ENCODE data around the gene FCRL2. TPM values are rescaled to one million over a fixed set of nuclear protein-coding genes. Genes with fewer than 3 reads are reported as not detected.

FCRL2 gene
- total RNA-seq, 1 experiment from 2014 or later = not detected

- no peak for TF ChIP-seq FOXP4 (CRISPR knock-in tag; IDR thresholded peaks at IDR 0.05)
- TF ChIP-seq MYBL2 (CRISPR knock-in tag; IDR thresholded peaks at IDR 0.05) = no peak
- no peak for TF ChIP-seq NR1H2 (CRISPR knock-in tag; IDR thresholded peaks at IDR 0.05)
- TF ChIP-seq, protein P1, sequence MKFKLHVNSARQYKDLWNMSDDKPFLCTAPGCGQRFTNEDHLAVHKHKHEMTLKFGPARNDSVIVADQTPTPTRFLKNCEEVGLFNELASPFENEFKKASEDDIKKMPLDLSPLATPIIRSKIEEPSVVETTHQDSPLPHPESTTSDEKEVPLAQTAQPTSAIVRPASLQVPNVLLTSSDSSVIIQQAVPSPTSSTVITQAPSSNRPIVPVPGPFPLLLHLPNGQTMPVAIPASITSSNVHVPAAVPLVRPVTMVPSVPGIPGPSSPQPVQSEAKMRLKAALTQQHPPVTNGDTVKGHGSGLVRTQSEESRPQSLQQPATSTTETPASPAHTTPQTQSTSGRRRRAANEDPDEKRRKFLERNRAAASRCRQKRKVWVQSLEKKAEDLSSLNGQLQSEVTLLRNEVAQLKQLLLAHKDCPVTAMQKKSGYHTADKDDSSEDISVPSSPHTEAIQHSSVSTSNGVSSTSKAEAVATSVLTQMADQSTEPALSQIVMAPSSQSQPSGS (CRISPR knock-in tag; IDR thresholded peaks at IDR 0.05; ENCODE audit: borderline replicate concordance, low read depth) = no peak
- TF ChIP-seq ATF1 (CRISPR knock-in tag; IDR thresholded peaks at IDR 0.05) = no peak
- TF ChIP-seq E2F1 (CRISPR knock-in tag; IDR thresholded peaks at IDR 0.05) = no peak
- TF ChIP-seq, protein P2, sequence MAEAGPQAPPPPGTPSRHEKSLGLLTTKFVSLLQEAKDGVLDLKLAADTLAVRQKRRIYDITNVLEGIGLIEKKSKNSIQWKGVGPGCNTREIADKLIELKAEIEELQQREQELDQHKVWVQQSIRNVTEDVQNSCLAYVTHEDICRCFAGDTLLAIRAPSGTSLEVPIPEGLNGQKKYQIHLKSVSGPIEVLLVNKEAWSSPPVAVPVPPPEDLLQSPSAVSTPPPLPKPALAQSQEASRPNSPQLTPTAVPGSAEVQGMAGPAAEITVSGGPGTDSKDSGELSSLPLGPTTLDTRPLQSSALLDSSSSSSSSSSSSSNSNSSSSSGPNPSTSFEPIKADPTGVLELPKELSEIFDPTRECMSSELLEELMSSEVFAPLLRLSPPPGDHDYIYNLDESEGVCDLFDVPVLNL (CRISPR knock-in tag; IDR thresholded peaks at IDR 0.05; ENCODE audit: borderline replicate concordance, low read depth) = no peak
- TF ChIP-seq ZBTB21 (CRISPR knock-in tag; IDR thresholded peaks at IDR 0.05; ENCODE audit: borderline replicate concordance) = no peak
- no peak for TF ChIP-seq JUN (CRISPR knock-in tag; IDR thresholded peaks at IDR 0.05)
- no peak for TF ChIP-seq NR2C2 (CRISPR knock-in tag; IDR thresholded peaks at IDR 0.05)
Measured at GRCh38 chr1:157784801-157785200, 7.9 kb upstream of the FCRL2 start (continued).

GRCh38 chr1:157782931-157783330 is 6.0 kb upstream of the FCRL2 start:
- DNase-seq (ENCODE audit: low spot score) (no peak), ATAC-seq (no peak)
- CTCF ChIA-PET = interaction anchor here (1.0 to 1.3 kb wide), 3 partner anchors 92 to 203 kb away, joined by 3 to 5 read pairs (median 5); no protein-coding TSS in a partner anchor
- Mint-ChIP-seq H3K9me3 (0 out of 2 replicates have a peak, but pooled peaks cover 9% of the 10 kb centered on the region), H3K4me1 (peaks cover 11% of the 10 kb centered on the region), H3K36me3 (no peaks in the 10 kb centered on the region), H3K27ac (no peak overlapping the region), H3K4me3 (no peak overlapping the region), H3K27me3 (ENCODE audit: low read depth) (no peaks in the 10 kb centered on the region)
- no peak for TF ChIP-seq IRF2 (CRISPR knock-in tag; IDR thresholded peaks at IDR 0.05; ENCODE audit: borderline replicate concordance, low read depth)
- TF ChIP-seq, protein P2 (CRISPR knock-in tag; IDR thresholded peaks at IDR 0.05; ENCODE audit: borderline replicate concordance, low read depth) = no peak
- no peak for TF ChIP-seq SMAD4 (CRISPR knock-in tag; IDR thresholded peaks at IDR 0.05)
- no peak for TF ChIP-seq NFATC4 (CRISPR knock-in tag; IDR thresholded peaks at IDR 0.05)
- POLR2A ChIA-PET = no interaction called here

DNA sequence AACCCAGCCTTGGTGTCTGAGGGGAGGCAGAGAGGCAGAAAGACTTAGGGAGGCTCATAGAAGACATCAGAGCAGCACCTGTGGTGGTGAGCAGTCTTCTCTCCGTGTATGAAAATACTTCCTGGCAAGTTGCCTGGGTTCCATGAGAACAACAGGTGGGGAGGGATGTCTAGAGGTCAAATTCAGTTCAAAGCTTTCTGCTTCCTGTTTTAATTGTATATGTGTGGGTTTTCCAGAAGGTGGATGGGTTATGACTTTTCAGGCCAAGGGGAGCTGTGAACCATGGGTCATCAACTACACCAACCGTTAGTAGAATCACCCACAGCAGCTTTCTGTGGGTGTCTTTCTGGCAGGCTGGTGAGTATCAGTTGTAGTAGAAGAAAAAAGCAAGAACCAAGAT is 4.1 kb upstream of the FCRL2 start:
- no peak for ATAC-seq
- Mint-ChIP-seq H3K4me3 (no peak overlapping the region), H3K27me3 (ENCODE audit: low read depth) (no peaks in the 10 kb centered on the region), H3K27ac (no peak overlapping the region), H3K36me3 (no peaks in the 10 kb centered on the region), H3K9me3 (0 out of 2 replicates have a peak, but pooled peaks cover 4% of the 10 kb centered on the region), H3K4me1 (peaks cover 11% of the 10 kb centered on the region)
- TF ChIP-seq PRDM15 (CRISPR knock-in tag; IDR thresholded peaks at IDR 0.05) (no peak), NFYB (CRISPR knock-in tag; conservative IDR thresholded peaks at IDR 0.05; ENCODE audit: low read depth) (no peak), TEAD1 (CRISPR knock-in tag; IDR thresholded peaks at IDR 0.05) (no peak), SOX15 (CRISPR knock-in tag; IDR thresholded peaks at IDR 0.05) (no peak), ZNF232 (CRISPR knock-in tag; IDR thresholded peaks at IDR 0.05) (no peak), KAT7 (CRISPR knock-in tag; IDR thresholded peaks at IDR 0.05; ENCODE audit: borderline replicate concordance) (no peak)
- TF ChIP-seq, protein P3, sequence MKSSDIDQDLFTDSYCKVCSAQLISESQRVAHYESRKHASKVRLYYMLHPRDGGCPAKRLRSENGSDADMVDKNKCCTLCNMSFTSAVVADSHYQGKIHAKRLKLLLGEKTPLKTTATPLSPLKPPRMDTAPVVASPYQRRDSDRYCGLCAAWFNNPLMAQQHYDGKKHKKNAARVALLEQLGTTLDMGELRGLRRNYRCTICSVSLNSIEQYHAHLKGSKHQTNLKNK (CRISPR knock-in tag; IDR thresholded peaks at IDR 0.05) = no peak
- POLR2A ChIA-PET = no interaction called here
- no peak for DNase-seq (ENCODE audit: low spot score)
- CTCF ChIA-PET = interaction anchor here (0.7 kb wide), 1 partner anchor 100 kb away, joined by 4 read pairs; no protein-coding TSS in a partner anchor
